Transverse colon (tissue), 4 donors: Measurements from ENCODE around the gene ZNF407. TPM values are rescaled to one million over a fixed set of nuclear protein-coding genes. Genes with fewer than 3 reads are reported as not detected.

Source experiments
- DNase-seq: peaks from one replicate; pipeline ENCODE4 v3.0.0-alpha.2; 2019
- H3K27ac ChIP-seq, 4 donors: fragments of 200-600 bp; sonication (generic); 2 replicates each; pipeline ENCODE4 v1.5.1; 2016 to 2018; ENCODE audit warnings: inconsistent platforms in 4 of 4
- H3K27me3 ChIP-seq: fragments of 200-600 bp; sonication (generic); 2 replicates; pipeline ENCODE4 v1.5.1; 2017; ENCODE audit warnings: inconsistent platforms
- H3K36me3 ChIP-seq, 4 donors: fragments of 200-600 bp; sonication (generic); 2 replicates each; pipeline ENCODE4 v1.5.1; 2017 to 2019; ENCODE audit warnings: inconsistent platforms in 4 of 4
- H3K4me1 ChIP-seq, 4 donors: fragments of 200-600 bp; sonication (generic); 2 replicates each; pipeline ENCODE4 v1.5.1; 2017 to 2020; ENCODE audit warnings: inconsistent platforms in 4 of 4
- H3K4me3 ChIP-seq, 4 donors: fragments of 200-600 bp; sonication (generic); 1 replicate in 1 of 4; 2 replicates in 3 of 4; pipeline versions ENCODE4 v1.5.1 to v1.6.1; 2017 to 2019; ENCODE audit warnings: inconsistent platforms in 4 of 4
- H3K9me3 ChIP-seq, 2 donors: fragments of 200-600 bp; sonication (generic); 2 replicates each; pipeline ENCODE4 v1.5.1; 2017 to 2019; ENCODE audit warnings: inconsistent platforms in 2 of 2
- EP300 ChIP-seq: sonication (generic); formaldehyde crosslinking; IDR thresholded peaks from one replicate; pipeline ENCODE4 v1.6.1; 2017; ENCODE audit warnings: antibody characterized with exemption, low read depth
- POLR2A ChIP-seq: fragments of 450-650 bp; IDR thresholded peaks from one replicate; pipeline ENCODE4 v1.6.1; 2016; ENCODE audit warnings: antibody characterized with exemption, mild to moderate bottlenecking, moderate library complexity
- POLR2AphosphoS5 ChIP-seq, 3 donors: sonication (generic); formaldehyde crosslinking; IDR thresholded peaks; one replicate each; pipeline ENCODE4 v1.6.1; 2016; ENCODE audit warnings: antibody characterized with exemption in 3 of 3
- WGBS, 2 donors: methylation state at CpG; one replicate each; pipeline ENCODE4 v1.1.5; 2018; ENCODE audit warnings: low coverage in 1 of 2; 5-methylcytosine and 5-hydroxymethylcytosine counted together
- in situ Hi-C, 4 donors: fragments of 200-750 bp; cut with MboI; loops; one replicate each; pipeline versions ENCODE4 v1.15.0 to v1.15.1; 2017; ENCODE audit warnings: low sequenced_read_pairs in 3 of 4, low pct_ligation_motif_present in 1 of 4, low pct_unique_long_range_greater_than_20kb in 1 of 4
- intact Hi-C: fragments of 100-400 bp; cut with DNase I; formaldehyde crosslinking; loops from one replicate; pipeline ENCODE4 v1.15.1; 2023; ENCODE audit warnings: low total_unique reads
- total RNA-seq, 4 donors: library from RNA; depleted of rRNA; stranded (reverse); fragments of >200 nt; gene quantifications; one replicate each; pipeline ENCODE4 v1.1.0, GENCODE V29; 2016
- TF ChIP-seq, protein P1 (sequence below), 5 experiments: fragments of 200-600 bp in 3 of 5; fragments of 450-650 bp in 2 of 5; sonication (generic) in 3 of 5; IDR thresholded peaks; 1 replicate in 2 of 5; 2 replicates in 3 of 5; pipeline ENCODE4 v1.5.1; 2016 to 2017; ENCODE audit warnings: antibody characterized with exemption in 5 of 5, inconsistent platforms in 3 of 5, mild to moderate bottlenecking in 2 of 5, moderate library complexity in 1 of 5

ZNF407 gene
- total RNA-seq, 4 donors from 2014 or later, result 13.5 to 24.1 (median 20.1) TPM

DNA sequence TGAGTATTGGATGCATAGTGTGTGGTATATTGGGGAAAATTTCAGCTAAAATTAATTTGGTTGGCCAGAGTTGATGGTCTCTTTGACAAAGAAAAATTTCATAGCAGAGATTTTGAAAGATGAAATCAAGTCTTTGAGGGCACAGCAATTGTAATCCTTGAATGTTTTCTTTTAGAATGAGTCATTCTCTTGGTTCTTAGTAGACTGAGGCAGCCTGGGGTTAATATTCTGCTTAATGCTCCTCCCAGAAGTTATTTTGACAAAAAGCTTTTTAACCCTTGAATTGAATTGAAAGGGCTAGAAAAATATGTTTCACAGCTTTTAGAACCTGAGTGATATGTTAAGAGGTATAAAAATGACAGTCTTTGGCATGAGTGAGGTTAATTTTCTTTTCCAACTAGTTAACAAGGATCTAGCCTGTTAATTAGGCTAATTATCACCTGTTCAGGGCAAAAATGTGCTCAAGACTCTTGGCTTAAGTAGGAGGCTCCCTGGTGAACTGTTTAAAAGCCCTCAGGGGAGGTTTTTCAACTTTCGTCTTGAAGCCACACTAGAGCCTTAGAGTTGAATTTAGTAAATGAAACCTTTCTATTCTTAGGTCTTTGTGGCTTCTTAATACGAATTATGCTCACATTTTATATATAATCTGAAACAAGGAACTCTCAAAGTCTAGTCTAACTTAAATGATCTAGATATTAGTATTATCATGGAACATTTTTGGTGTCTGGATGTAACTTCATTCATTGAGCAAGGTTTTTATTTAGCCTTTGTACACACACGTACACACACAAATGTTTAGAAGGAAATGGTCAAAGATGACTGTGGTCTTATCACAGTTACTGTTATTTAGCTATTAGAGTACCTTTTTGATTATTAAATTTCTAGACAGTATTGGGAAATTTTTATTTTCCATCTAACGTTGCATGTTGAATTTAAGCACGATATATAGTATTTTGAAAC, 272.5 kb downstream of the ZNF407 start:
- H3K27ac ChIP-seq, result no peak overlapping the region
- no peaks in the 10 kb centered on the region for H3K27me3 ChIP-seq
- in situ Hi-C loops, result no loop called here
- H3K36me3 ChIP-seq, result no peaks in the 10 kb centered on the region
- no peak for DNase-seq
- WGBS, 2 donors, result 69 to 77% methylated on average over 5 of the region's 5 CpGs
- no peak overlapping the region for H3K4me3 ChIP-seq
- TF ChIP-seq POLR2AphosphoS5 (IDR thresholded peaks at IDR 0.05), result no peak
- TF ChIP-seq, protein P1, sequence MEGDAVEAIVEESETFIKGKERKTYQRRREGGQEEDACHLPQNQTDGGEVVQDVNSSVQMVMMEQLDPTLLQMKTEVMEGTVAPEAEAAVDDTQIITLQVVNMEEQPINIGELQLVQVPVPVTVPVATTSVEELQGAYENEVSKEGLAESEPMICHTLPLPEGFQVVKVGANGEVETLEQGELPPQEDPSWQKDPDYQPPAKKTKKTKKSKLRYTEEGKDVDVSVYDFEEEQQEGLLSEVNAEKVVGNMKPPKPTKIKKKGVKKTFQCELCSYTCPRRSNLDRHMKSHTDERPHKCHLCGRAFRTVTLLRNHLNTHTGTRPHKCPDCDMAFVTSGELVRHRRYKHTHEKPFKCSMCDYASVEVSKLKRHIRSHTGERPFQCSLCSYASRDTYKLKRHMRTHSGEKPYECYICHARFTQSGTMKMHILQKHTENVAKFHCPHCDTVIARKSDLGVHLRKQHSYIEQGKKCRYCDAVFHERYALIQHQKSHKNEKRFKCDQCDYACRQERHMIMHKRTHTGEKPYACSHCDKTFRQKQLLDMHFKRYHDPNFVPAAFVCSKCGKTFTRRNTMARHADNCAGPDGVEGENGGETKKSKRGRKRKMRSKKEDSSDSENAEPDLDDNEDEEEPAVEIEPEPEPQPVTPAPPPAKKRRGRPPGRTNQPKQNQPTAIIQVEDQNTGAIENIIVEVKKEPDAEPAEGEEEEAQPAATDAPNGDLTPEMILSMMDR (IDR thresholded peaks at IDR 0.05), result no peak
- no peak for TF ChIP-seq EP300
- no peak for TF ChIP-seq POLR2A
- no peaks in the 10 kb centered on the region for H3K9me3 ChIP-seq
- H3K4me1 ChIP-seq, result no peaks in the 10 kb centered on the region
- intact Hi-C loops, result no loop called here

DNA sequence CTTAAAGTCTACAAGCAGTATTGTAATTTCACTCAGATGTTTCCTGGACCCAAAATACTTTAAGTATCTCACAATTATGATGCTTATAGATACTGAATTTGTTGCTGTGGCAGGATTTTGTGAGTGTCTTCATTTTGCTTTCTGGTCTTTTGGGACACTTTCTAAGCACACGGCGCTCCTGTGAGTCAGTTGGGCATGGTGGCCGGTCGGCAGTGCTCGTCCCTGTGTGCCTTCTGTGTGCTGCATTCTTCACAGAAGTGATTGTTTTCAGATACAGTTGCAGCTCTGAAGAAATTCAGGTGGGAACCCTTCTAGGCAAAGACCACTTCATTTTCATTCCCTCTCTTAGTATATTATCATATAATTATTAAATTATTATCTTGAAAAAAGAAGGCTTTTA, 273.3 kb downstream of the ZNF407 start:
- in situ Hi-C loops, result no loop called here
- TF ChIP-seq EP300, result no peak
- no peak for TF ChIP-seq POLR2AphosphoS5 (IDR thresholded peaks at IDR 0.05)
- TF ChIP-seq, protein P1 (IDR thresholded peaks at IDR 0.05), result no peak
- TF ChIP-seq POLR2A, result no peak
- Histone ChIP-seq H3K27ac (no peak overlapping the region), H3K36me3 (no peaks in the 10 kb centered on the region), H3K4me3 (no peak overlapping the region), H3K9me3 (no peaks in the 10 kb centered on the region), H3K27me3 (no peaks in the 10 kb centered on the region), H3K4me1 (no peaks in the 10 kb centered on the region)
- intact Hi-C loops, result no loop called here
- DNase-seq, result no peak
- 89 to 91% methylated on average over 5 of the region's 5 CpGs for WGBS, 2 donors

DNA sequence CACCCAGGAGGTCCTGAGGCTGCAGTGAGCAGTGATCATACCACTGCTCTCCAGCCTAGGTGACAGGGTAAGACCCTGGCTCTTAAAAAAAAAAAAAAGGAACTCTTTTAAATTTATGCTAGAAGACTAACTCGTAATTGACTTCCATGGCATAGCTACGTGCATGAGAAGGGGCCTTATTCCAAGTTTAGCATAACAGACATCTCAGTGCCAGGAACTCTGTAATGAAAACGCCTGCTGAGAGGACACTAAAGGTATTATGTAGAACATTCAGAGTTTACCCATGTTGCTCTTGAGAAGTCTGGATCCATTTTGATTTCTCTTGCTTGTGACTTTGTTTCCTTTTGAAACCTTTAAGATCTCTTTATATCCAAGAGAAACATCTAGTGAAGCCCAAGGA, 276.0 kb downstream of the ZNF407 start:
- no peak for DNase-seq
- WGBS, 2 donors, result 84 to 89% methylated on average over 3 of the region's 3 CpGs
- no peak for TF ChIP-seq POLR2AphosphoS5 (IDR thresholded peaks at IDR 0.05)
- TF ChIP-seq EP300, result no peak
- TF ChIP-seq, protein P1 (IDR thresholded peaks at IDR 0.05), result no peak
- TF ChIP-seq POLR2A, result no peak
- Histone ChIP-seq H3K27me3 (no peaks in the 10 kb centered on the region), H3K27ac (no peak overlapping the region), H3K4me1 (no peaks in the 10 kb centered on the region), H3K4me3 (no peak overlapping the region), H3K9me3 (no peaks in the 10 kb centered on the region), H3K36me3 (no peaks in the 10 kb centered on the region)
- in situ Hi-C loops, result no loop called here
- intact Hi-C loops, result no loop called here

DNA sequence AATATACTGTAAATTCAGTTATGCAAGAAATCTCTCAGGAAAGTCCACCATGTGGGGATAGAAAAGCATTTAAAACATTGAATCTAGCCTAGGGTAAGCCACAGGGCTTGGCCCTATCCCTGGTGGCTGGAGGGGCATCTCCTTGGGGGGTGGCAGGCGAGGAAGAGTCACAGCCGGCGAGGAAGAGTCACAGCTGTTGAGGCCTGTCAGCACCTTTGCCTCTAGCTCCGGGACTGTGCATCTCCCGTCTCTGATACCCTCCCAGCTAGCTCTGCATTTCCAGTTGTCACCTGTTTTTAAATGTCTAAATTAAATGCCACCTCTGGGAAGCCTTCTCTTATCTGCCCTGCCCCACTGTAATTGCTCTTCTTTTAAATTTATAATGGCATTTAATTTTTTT, 276.7 kb downstream of the ZNF407 start:
- DNase-seq, result no peak
- Histone ChIP-seq H3K4me3 (no peak overlapping the region), H3K4me1 (no peaks in the 10 kb centered on the region), H3K36me3 (no peaks in the 10 kb centered on the region), H3K27me3 (no peaks in the 10 kb centered on the region), H3K9me3 (no peaks in the 10 kb centered on the region), H3K27ac (no peak overlapping the region)
- 83 to 100% methylated on average over 1 to 5 of the region's 5 CpGs for WGBS, 2 donors
- in situ Hi-C loops (no loop called here), intact Hi-C loops (no loop called here)
- no peak for TF ChIP-seq EP300
- TF ChIP-seq, protein P1 (IDR thresholded peaks at IDR 0.05), result no peak
- no peak for TF ChIP-seq POLR2A
- no peak for TF ChIP-seq POLR2AphosphoS5 (IDR thresholded peaks at IDR 0.05)
